Loucy (cell line): Measurements from ENCODE around the gene TMEM117.

ENCODE experiments used
- H2AFZ ChIP-seq: fragments of 200-600 bp; sonication (generic); 2 replicates; pipeline ENCODE4 v1.6.0; 2016; ENCODE audit warnings: antibody characterized with exemption, mild to moderate bottlenecking, low read length, moderate library complexity
- H3F3A ChIP-seq: fragments of 200-600 bp; 2 replicates; pipeline ENCODE4 v1.6.0; 2016; ENCODE audit warnings: antibody characterized with exemption, low read depth, mild to moderate bottlenecking
- H3K27me3 ChIP-seq: fragments of 200-600 bp; sonication (generic); 2 replicates; pipeline ENCODE4 v1.6.1; 2014; ENCODE audit warnings: low read length, mild to moderate bottlenecking; ENCODE audit not compliant: insufficient read depth, poor library complexity, severe bottlenecking
- H3K36me3 ChIP-seq: fragments of 200-600 bp; sonication (generic); 2 replicates; pipeline ENCODE4 v1.6.1; 2016; ENCODE audit warnings: low read length; ENCODE audit not compliant: insufficient read depth
- H3K4me1 ChIP-seq: fragments of 200-600 bp; sonication (generic); 2 replicates; pipeline ENCODE4 v1.5.1; 2014; ENCODE audit warnings: low read length, mild to moderate bottlenecking; ENCODE audit not compliant: insufficient read depth, poor library complexity, severe bottlenecking
- H3K4me2 ChIP-seq: fragments of 200-600 bp; sonication (generic); 2 replicates; pipeline ENCODE4 v1.6.0; 2014; ENCODE audit warnings: antibody characterized with exemption, low read length, low read depth, mild to moderate bottlenecking; ENCODE audit not compliant: poor library complexity, severe bottlenecking
- H3K4me3 ChIP-seq: fragments of 200-600 bp; sonication (generic); 2 replicates; pipeline ENCODE4 v1.5.1; 2014; ENCODE audit warnings: low read length, mild to moderate bottlenecking, mixed read lengths; ENCODE audit not compliant: poor library complexity, severe bottlenecking
- H3K79me2 ChIP-seq: fragments of 200-600 bp; sonication (generic); 2 replicates; pipeline ENCODE4 v1.6.1; 2014; ENCODE audit warnings: low read length; ENCODE audit not compliant: insufficient read depth
- H3K9ac ChIP-seq: fragments of 200-600 bp; sonication (generic); 2 replicates; pipeline ENCODE4 v1.6.0; 2014; ENCODE audit warnings: mild to moderate bottlenecking, low read depth, low read length, moderate library complexity; ENCODE audit not compliant: poor library complexity, severe bottlenecking
- H3K9me2 ChIP-seq: fragments of 200-600 bp; sonication (generic); replicated peaks from 2 replicates; pipeline ENCODE4 v1.6.1; 2016; ENCODE audit warnings: low read depth, low read length, mixed read lengths
- H3K9me3 ChIP-seq: fragments of 200-600 bp; sonication (generic); 2 replicates; pipeline ENCODE4 v1.6.1; 2014; ENCODE audit warnings: mild to moderate bottlenecking, antibody characterized with exemption, low read length, low read depth; ENCODE audit not compliant: insufficient read depth
- H4K20me1 ChIP-seq: fragments of 200-600 bp; sonication (generic); 2 replicates; pipeline ENCODE4 v1.6.0; 2014; ENCODE audit warnings: antibody characterized with exemption, low read length, mild to moderate bottlenecking; ENCODE audit not compliant: insufficient read depth, poor library complexity, severe bottlenecking
- EZH2phosphoT487 ChIP-seq: fragments of 200-600 bp; IDR thresholded peaks from 2 replicates; pipeline ENCODE4 v1.6.1; 2018; ENCODE audit warnings: antibody characterized with exemption, mild to moderate bottlenecking, moderate library complexity, borderline replicate concordance
- TF ChIP-seq, protein P1 (sequence below): fragments of 200-600 bp; sonication (generic); conservative IDR thresholded peaks from 2 replicates; pipeline ENCODE4 v1.5.1; 2014; ENCODE audit warnings: mild to moderate bottlenecking, antibody characterized with exemption, low read length

The TMEM117 gene

DNA sequence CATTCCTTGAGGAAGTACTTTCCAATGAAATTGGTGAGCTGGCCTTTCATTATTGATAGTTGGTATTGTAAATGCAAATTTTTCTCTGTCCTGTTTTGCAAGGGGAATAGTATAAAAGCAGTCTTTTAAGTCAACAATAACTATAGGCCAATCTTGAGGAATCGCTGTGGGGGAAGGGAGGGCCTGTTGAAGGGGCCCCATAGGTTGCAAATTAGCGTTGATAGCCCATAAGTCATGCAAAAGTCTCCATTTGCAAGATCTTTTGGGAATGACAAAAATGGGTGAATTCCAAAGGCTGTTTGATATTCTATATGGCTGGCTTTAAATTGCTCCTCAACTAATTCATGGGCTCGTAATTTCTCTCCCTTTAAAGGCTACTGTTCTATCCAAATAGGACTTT, 143.6 kb downstream of the TMEM117 start:
- Histone ChIP-seq H3K4me3 (no peak overlapping the region), H3F3A (no peaks in the 10 kb centered on the region), H4K20me1 (no peaks in the 10 kb centered on the region), H3K36me3 (no peaks in the 10 kb centered on the region), H3K4me1 (no peaks in the 10 kb centered on the region), H3K79me2 (no peaks in the 10 kb centered on the region), H3K9ac (no peak overlapping the region), H2AFZ (no peak overlapping the region), H3K9me3 (0 out of 2 replicates have a peak, but pooled peaks cover 4% of the 10 kb centered on the region), H3K4me2 (no peak overlapping the region), H3K27me3 (no peaks in the 10 kb centered on the region), H3K9me2 (no peaks in the 10 kb centered on the region)
- no peak for TF ChIP-seq EZH2phosphoT487
- TF ChIP-seq, protein P1, sequence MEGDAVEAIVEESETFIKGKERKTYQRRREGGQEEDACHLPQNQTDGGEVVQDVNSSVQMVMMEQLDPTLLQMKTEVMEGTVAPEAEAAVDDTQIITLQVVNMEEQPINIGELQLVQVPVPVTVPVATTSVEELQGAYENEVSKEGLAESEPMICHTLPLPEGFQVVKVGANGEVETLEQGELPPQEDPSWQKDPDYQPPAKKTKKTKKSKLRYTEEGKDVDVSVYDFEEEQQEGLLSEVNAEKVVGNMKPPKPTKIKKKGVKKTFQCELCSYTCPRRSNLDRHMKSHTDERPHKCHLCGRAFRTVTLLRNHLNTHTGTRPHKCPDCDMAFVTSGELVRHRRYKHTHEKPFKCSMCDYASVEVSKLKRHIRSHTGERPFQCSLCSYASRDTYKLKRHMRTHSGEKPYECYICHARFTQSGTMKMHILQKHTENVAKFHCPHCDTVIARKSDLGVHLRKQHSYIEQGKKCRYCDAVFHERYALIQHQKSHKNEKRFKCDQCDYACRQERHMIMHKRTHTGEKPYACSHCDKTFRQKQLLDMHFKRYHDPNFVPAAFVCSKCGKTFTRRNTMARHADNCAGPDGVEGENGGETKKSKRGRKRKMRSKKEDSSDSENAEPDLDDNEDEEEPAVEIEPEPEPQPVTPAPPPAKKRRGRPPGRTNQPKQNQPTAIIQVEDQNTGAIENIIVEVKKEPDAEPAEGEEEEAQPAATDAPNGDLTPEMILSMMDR = no peak

DNA sequence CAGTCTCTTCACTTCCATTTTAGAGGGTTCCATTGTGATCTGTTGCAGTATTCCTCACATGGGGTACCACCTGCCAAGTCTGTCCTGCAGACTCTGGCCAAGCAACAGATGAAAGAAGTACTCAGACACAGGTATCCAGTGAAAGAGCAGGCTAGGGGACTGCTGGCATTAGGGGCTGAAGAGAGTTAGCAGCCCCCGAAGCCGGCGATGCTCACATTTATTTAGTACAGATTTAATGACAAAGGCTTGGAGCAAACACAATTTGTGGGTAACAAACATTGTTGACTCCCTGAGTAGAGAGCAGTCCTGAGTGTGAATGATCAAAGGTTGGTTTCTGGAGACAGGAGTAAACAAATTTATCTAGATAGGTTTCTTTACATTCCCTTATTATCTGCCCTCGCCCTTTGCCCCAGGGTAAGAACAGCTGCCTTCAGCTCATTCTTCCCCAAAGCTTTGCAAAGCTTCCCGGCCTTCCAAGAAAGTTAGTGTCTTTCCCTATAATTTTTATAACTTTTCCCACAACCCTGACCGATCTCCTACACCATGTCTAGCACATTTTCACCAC, 144.8 kb downstream of the TMEM117 start:
- no peaks in the 10 kb centered on the region for H4K20me1 ChIP-seq
- H3F3A ChIP-seq = no peaks in the 10 kb centered on the region
- no peak overlapping the region for H3K4me3 ChIP-seq
- H3K9me2 ChIP-seq = no peaks in the 10 kb centered on the region
- H3K4me1 ChIP-seq = no peaks in the 10 kb centered on the region
- no peak for TF ChIP-seq EZH2phosphoT487
- TF ChIP-seq, protein P1 = no peak
- H3K79me2 ChIP-seq = no peaks in the 10 kb centered on the region
- no peaks in the 10 kb centered on the region for H3K36me3 ChIP-seq
- no peak overlapping the region for H3K4me2 ChIP-seq
- no peak overlapping the region for H3K9ac ChIP-seq
- H3K9me3 ChIP-seq = 0 out of 2 replicates have a peak, but pooled peaks cover 4% of the 10 kb centered on the region
- no peak overlapping the region for H2AFZ ChIP-seq
- no peaks in the 10 kb centered on the region for H3K27me3 ChIP-seq

DNA sequence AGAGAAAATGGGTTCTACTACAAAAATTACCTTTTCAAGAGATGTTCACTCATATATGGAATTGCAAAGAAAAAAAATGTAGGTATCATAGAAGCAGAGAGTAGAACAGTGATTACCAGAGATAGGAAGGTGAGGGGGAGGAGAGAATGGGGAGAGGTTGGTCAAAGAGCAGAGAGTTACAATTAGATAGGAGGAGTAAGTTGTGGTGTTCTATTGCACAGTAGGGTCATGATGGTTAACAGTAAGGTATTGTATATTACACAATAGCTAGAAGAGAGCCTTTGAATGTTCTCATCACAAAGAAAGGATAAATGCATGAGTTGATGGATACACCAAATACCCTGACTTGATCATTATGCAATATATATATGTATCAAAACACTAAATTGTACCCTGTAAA, 145.8 kb downstream of the TMEM117 start:
- no peaks in the 10 kb centered on the region for H3K27me3 ChIP-seq
- TF ChIP-seq EZH2phosphoT487 = no peak
- H3K4me2 ChIP-seq = no peak overlapping the region
- H3K9ac ChIP-seq = no peak overlapping the region
- H4K20me1 ChIP-seq = no peaks in the 10 kb centered on the region
- 0 out of 2 replicates have a peak, but pooled peaks cover 4% of the 10 kb centered on the region for H3K9me3 ChIP-seq
- no peaks in the 10 kb centered on the region for H3K9me2 ChIP-seq
- H3F3A ChIP-seq = no peaks in the 10 kb centered on the region
- no peak overlapping the region for H2AFZ ChIP-seq
- no peaks in the 10 kb centered on the region for H3K4me1 ChIP-seq
- H3K36me3 ChIP-seq = no peaks in the 10 kb centered on the region
- no peaks in the 10 kb centered on the region for H3K79me2 ChIP-seq
- no peak overlapping the region for H3K4me3 ChIP-seq

DNA sequence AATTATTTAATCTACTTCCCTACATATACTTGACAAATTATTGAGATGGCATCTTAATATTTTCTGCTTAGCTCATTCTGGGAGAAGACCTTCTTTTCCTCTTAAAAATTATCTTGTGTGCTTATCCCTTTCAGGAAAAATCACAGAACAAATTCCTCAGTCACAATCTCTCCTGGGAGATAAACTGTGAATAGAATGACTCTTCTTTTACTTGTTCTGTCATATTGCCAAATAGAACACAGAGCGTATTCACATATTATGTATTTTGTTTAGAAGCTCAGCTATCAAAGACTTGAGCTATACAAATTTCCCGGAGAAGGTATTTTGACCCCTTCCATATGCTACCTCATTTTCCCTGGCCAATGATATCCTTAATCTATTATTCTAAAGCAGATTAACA, 146.7 kb downstream of the TMEM117 start:
- no peaks in the 10 kb centered on the region for H3K4me1 ChIP-seq
- 0 out of 2 replicates have a peak, but pooled peaks cover 4% of the 10 kb centered on the region for H3K9me3 ChIP-seq
- H3F3A ChIP-seq = no peaks in the 10 kb centered on the region
- H3K27me3 ChIP-seq = no peaks in the 10 kb centered on the region
- no peaks in the 10 kb centered on the region for H3K9me2 ChIP-seq
- no peaks in the 10 kb centered on the region for H4K20me1 ChIP-seq
- TF ChIP-seq EZH2phosphoT487 = no peak
- TF ChIP-seq, protein P1 = no peak
- H2AFZ ChIP-seq = no peak overlapping the region
- no peak overlapping the region for H3K4me2 ChIP-seq
- H3K36me3 ChIP-seq = no peaks in the 10 kb centered on the region
- no peak overlapping the region for H3K4me3 ChIP-seq
- H3K9ac ChIP-seq = no peak overlapping the region
- H3K79me2 ChIP-seq = no peaks in the 10 kb centered on the region
